HCT116 (cell line): Measurements from ENCODE around the gene EXOSC5. TPM values are rescaled to one million over a fixed set of nuclear protein-coding genes. Genes with fewer than 3 reads are reported as not detected.

ENCODE experiments used
- ATAC-seq: fragments of 200-7000 bp; cut with Tn5 transposase; 2 replicates; pipeline ENCODE4 v1.9.1; 2020; ENCODE audit warnings: mild to moderate bottlenecking, moderate library complexity
- BruUV-seq: library from RNA; stranded (reverse); fragments of 400-500 nt; replicated peaks from 2 replicates; lab custom pipeline; 2021; lab: Mats Ljungman, UMichigan
- CTCF ChIA-PET: fragments of 300-600 bp; sonication (Branson Sonifier 250); formaldehyde crosslinking; loops from one replicate; lab custom pipeline; 2021; ENCODE audit warnings: antibody characterized with exemption; lab: Charles Lee
- POLR2A ChIA-PET: fragments of 300-600, 350-600 bp; sonication (Branson Sonifier 250); formaldehyde crosslinking; loops from one replicate; lab custom pipeline; 2021; ENCODE audit warnings: antibody characterized with exemption; lab: Charles Lee
- RAD21 ChIA-PET, 2 experiments: fragments of 300-600 bp; sonication (Branson Sonifier 250); formaldehyde crosslinking; loops; one replicate each; lab custom pipeline; 2023; ENCODE audit warnings: low total read pairs in 2 of 2; ENCODE audit not compliant: uncharacterized antibody in 2 of 2, unreplicated experiment in 2 of 2, low non-redundant PET in 1 of 2; lab: Charles Lee
- DNase-seq: peaks from one replicate; pipeline ENCODE4 v3.0.0-alpha.2; 2010; ENCODE audit warnings: low read depth, low spot score
- H2AFZ ChIP-seq: fragments of 200-600 bp; shearing (Covaris generic), sonication (generic); 2 replicates; pipeline ENCODE4 v1.6.1; 2017; ENCODE audit warnings: low read depth, mixed run types, mixed read lengths, antibody characterized with exemption, low read length; ENCODE audit not compliant: poor library complexity, severe bottlenecking
- H3K27ac ChIP-seq: 2 replicates; pipeline ENCODE4 v1.5.1; 2012; ENCODE audit warnings: low read depth, low read length
- H3K27me3 ChIP-seq: fragments of 200-600 bp; sonication (generic); 2 replicates; pipeline ENCODE4 v1.6.1; 2016; ENCODE audit warnings: mixed run types, low read length, mixed read lengths; ENCODE audit not compliant: insufficient read depth
- H3K36me3 ChIP-seq, 2 experiments: fragments of 200-500 bp in 1 of 2; fragments of 200-600 bp in 1 of 2; sonication (Bioruptor generic) in 1 of 2; sonication (generic) in 1 of 2; 2 replicates each; pipeline versions ENCODE4 v1.5.1 to v1.6.1; 2014 to 2016; ENCODE audit warnings: low read length in 2 of 2, inconsistent platforms in 1 of 2, mixed read lengths in 1 of 2, mixed run types in 1 of 2; ENCODE audit not compliant: insufficient read depth in 2 of 2, control insufficient read depth in 1 of 2
- H3K4me1 ChIP-seq, 2 experiments: fragments of 200-600 bp in 1 of 2; sonication (generic) in 1 of 2; 2 replicates each; pipeline versions ENCODE4 v1.5.1 to v1.6.1; 2012 to 2017; ENCODE audit warnings: low read length in 2 of 2, inconsistent platforms in 1 of 2, mild to moderate bottlenecking in 1 of 2, mixed read lengths in 1 of 2, mixed run types in 1 of 2, moderate library complexity in 1 of 2; ENCODE audit not compliant: insufficient read depth in 2 of 2, control insufficient read depth in 1 of 2
- H3K4me2 ChIP-seq: fragments of 200-600 bp; sonication (generic); 2 replicates; pipeline ENCODE4 v1.6.1; 2017; ENCODE audit warnings: mixed run types, low read length, mixed read lengths
- H3K4me3 ChIP-seq, 2 experiments: fragments of 200-600 bp in 1 of 2; sonication (generic) in 1 of 2; replicated peaks in 1 of 2; 2 replicates each; pipeline ENCODE4 v1.5.1; 2011 to 2016; ENCODE audit warnings: low read length in 2 of 2, control low read depth in 1 of 2, low read depth in 1 of 2, mild to moderate bottlenecking in 1 of 2, mixed read lengths in 1 of 2, mixed run types in 1 of 2
- H3K79me2 ChIP-seq: fragments of 200-600 bp; sonication (generic); 2 replicates; pipeline ENCODE4 v1.6.1; 2017; ENCODE audit warnings: mild to moderate bottlenecking, mixed run types, low read length, moderate library complexity, mixed read lengths; ENCODE audit not compliant: insufficient read depth
- H3K9ac ChIP-seq: fragments of 200-600 bp; sonication (generic); 2 replicates; pipeline ENCODE4 v1.6.1; 2016; ENCODE audit warnings: low read length, mixed read lengths
- H3K9me2 ChIP-seq: fragments of 200-600 bp; sonication (generic), shearing (Covaris generic); 2 replicates; pipeline ENCODE4 v1.6.1; 2017; ENCODE audit warnings: mixed run types, mild to moderate bottlenecking, moderate library complexity; ENCODE audit not compliant: insufficient read depth
- H3K9me3 ChIP-seq, 2 experiments: fragments of 200-500 bp in 1 of 2; fragments of 200-600 bp in 1 of 2; sonication (Bioruptor generic) in 1 of 2; sonication (generic) in 1 of 2; 2 replicates each; pipeline ENCODE4 v1.6.1; 2014 to 2017; ENCODE audit warnings: low read length in 2 of 2, mixed read lengths in 2 of 2, inconsistent platforms in 1 of 2, low read depth in 1 of 2, mild to moderate bottlenecking in 1 of 2, mixed run types in 1 of 2, moderate library complexity in 1 of 2; ENCODE audit not compliant: control insufficient read depth in 1 of 2, insufficient read depth in 1 of 2
- H4K20me1 ChIP-seq: fragments of 200-600 bp; sonication (generic), shearing (Covaris generic); 2 replicates; pipeline ENCODE4 v1.6.1; 2017; ENCODE audit warnings: mixed run types, mild to moderate bottlenecking, moderate library complexity; ENCODE audit not compliant: insufficient read depth
- ATF3 ChIP-seq: IDR thresholded peaks from 2 replicates; pipeline ENCODE4 v1.6.1; 2012
- CTCF ChIP-seq, 3 experiments: fragments of 200-600 bp in 1 of 3; sonication (generic) in 1 of 3; IDR thresholded peaks in 2 of 3; conservative IDR thresholded peaks in 1 of 3; 2 replicates each; pipeline ENCODE4 v1.5.1; 2012 to 2017; ENCODE audit warnings: low read depth in 2 of 3, low read length in 2 of 3, antibody characterized with exemption in 1 of 3, borderline replicate concordance in 1 of 3, control low read depth in 1 of 3, mild to moderate bottlenecking in 1 of 3, mixed read lengths in 1 of 3, mixed run types in 1 of 3, moderate library complexity in 1 of 3; ENCODE audit not compliant: insufficient read depth in 1 of 3
- ELF1 ChIP-seq: IDR thresholded peaks from 2 replicates; pipeline ENCODE4 v1.6.1; 2012; ENCODE audit warnings: low read depth, borderline replicate concordance
- EZH2 ChIP-seq: fragments of 200-600 bp; sonication (generic); IDR thresholded peaks from 2 replicates; pipeline ENCODE4 v1.6.1; 2017; ENCODE audit warnings: antibody characterized with exemption, mixed run types
- FOSL1 ChIP-seq: IDR thresholded peaks from 2 replicates; pipeline ENCODE4 v1.6.1; 2012; ENCODE audit warnings: low read depth
- JUND ChIP-seq: IDR thresholded peaks from 2 replicates; pipeline ENCODE4 v1.6.1; 2012
- POLR2AphosphoS5 ChIP-seq: IDR thresholded peaks from 2 replicates; pipeline ENCODE4 v1.6.1; 2011; ENCODE audit warnings: mild to moderate bottlenecking, low read depth, low read length, moderate library complexity
- RAD21 ChIP-seq: IDR thresholded peaks from 2 replicates; pipeline ENCODE4 v1.6.1; 2012; ENCODE audit warnings: low read depth, mild to moderate bottlenecking
- REST ChIP-seq: IDR thresholded peaks from 2 replicates; pipeline ENCODE4 v1.6.1; 2012; ENCODE audit warnings: low read depth
- SIN3A ChIP-seq: IDR thresholded peaks from 2 replicates; pipeline ENCODE4 v1.6.1; 2012; ENCODE audit warnings: low read depth
- SP1 ChIP-seq: IDR thresholded peaks from 2 replicates; pipeline ENCODE4 v1.6.1; 2012; ENCODE audit warnings: low read depth
- SRF ChIP-seq: IDR thresholded peaks from 2 replicates; pipeline ENCODE4 v1.6.1; 2012; ENCODE audit warnings: low read depth
- TCF7L2 ChIP-seq: IDR thresholded peaks from 2 replicates; pipeline ENCODE4 v1.7.0; 2011; ENCODE audit warnings: borderline replicate concordance, inconsistent platforms; ENCODE audit not compliant: insufficient read depth, insufficient read length; ENCODE audit errors: extremely low read depth
- YY1 ChIP-seq: IDR thresholded peaks from 2 replicates; pipeline ENCODE4 v1.6.1; 2011; ENCODE audit warnings: low read length, low read depth, moderate library complexity, mild to moderate bottlenecking; ENCODE audit not compliant: insufficient replicate concordance; ENCODE audit errors: extremely low read depth
- intact Hi-C: fragments of 100-400 bp; cut with micrococcal nuclease; formaldehyde crosslinking; loops from 2 replicates; pipeline ENCODE4 v1.10.0; 2022
- total RNA-seq: library from RNA; stranded (reverse); gene quantifications from one replicate; pipeline ENCODE4 v1.2.1, GENCODE V29; 2021; ENCODE audit not compliant: unreplicated experiment

EXOSC5 gene
- total RNA-seq, 1 experiment from 2014 or later, result 57.5 TPM

GRCh38 chr19:41376998-41377365, 20.2 kb downstream of the EXOSC5 start:
- Histone ChIP-seq H3K4me1 (peaks cover 10 to 26% of the 10 kb centered on the region in 2 experiments), H3K4me2 (no peak overlapping the region), H3K27ac (no peak overlapping the region), H4K20me1 (no peaks in the 10 kb centered on the region), H3K9ac (no peak overlapping the region), H3K4me3 (no peak overlapping the region)
- no peak for DNase-seq
- POLR2A ChIA-PET, result no interaction called here
- no peak for TF ChIP-seq ELF1
- no peak for TF ChIP-seq POLR2AphosphoS5
- no peak for TF ChIP-seq SIN3A
- no peak for TF ChIP-seq JUND
- no peak for TF ChIP-seq YY1
- TF ChIP-seq FOSL1, result no peak
- no peak for TF ChIP-seq CTCF (IDR thresholded peaks at IDR 0.05 in 2 of 3, conservative IDR thresholded peaks at IDR 0.05 in 1 of 3; ENCODE audit: borderline replicate concordance in 1 of 3, insufficient read depth in 1 of 3, low read depth in 2 of 3, low read length in 2 of 3)
- TF ChIP-seq SRF, result no peak
- no peak for TF ChIP-seq RAD21
- TF ChIP-seq EZH2, result no peak
- TF ChIP-seq SP1, result no peak
- TF ChIP-seq ATF3, result no peak
- no peak for TF ChIP-seq TCF7L2
- no peak for TF ChIP-seq REST
- TF ChIP-seq, all 23 proteins: peak for 0
- no peak for ATAC-seq
- intact Hi-C loops, result no loop called here
- H3K36me3 ChIP-seq, result no peaks in the 10 kb centered on the region
- no peak overlapping the region for H2AFZ ChIP-seq
- no peaks in the 10 kb centered on the region for H3K9me3 ChIP-seq
- H3K27me3 ChIP-seq, result no peaks in the 10 kb centered on the region
- H3K9me2 ChIP-seq, result no peaks in the 10 kb centered on the region
- no peaks in the 10 kb centered on the region for H3K79me2 ChIP-seq
- BruUV-seq, result no TSS peak
- RAD21 ChIA-PET, result no interaction called here
- CTCF ChIA-PET, result interaction anchor here (0.7 kb wide), 1 partner anchor 270 kb away, joined by 3 read pairs; no protein-coding TSS in a partner anchor
